Mesothelial cell of epicardium (in vitro differentiated cells): ENCODE results near the gene TMEM239. TPM values are rescaled to one million over a fixed set of nuclear protein-coding genes. Genes with fewer than 3 reads are reported as not detected.

Experiments used
- DNase-seq, 2 experiments: peaks; one replicate each; pipeline ENCODE4 v3.0.0; 2021; ENCODE audit warnings: low spot score in 2 of 2; ENCODE audit not compliant: unreplicated experiment in 2 of 2
- H3K27ac Mint-ChIP-seq: 2 replicates; pipeline ENCODE4 v1.8.0; 2021; ENCODE audit warnings: mixed read lengths
- H3K27me3 Mint-ChIP-seq: 2 replicates; pipeline ENCODE4 v1.8.0; 2021; ENCODE audit warnings: low read depth, mixed read lengths
- H3K36me3 Mint-ChIP-seq: 2 replicates; pipeline ENCODE4 v1.8.0; 2021; ENCODE audit warnings: mixed read lengths
- H3K4me1 Mint-ChIP-seq: 2 replicates; pipeline ENCODE4 v1.8.0; 2021; ENCODE audit warnings: mixed read lengths
- H3K4me3 Mint-ChIP-seq: 2 replicates; pipeline ENCODE4 v1.8.0; 2021; ENCODE audit warnings: mild to moderate bottlenecking, moderate library complexity, mixed read lengths
- H3K9me3 Mint-ChIP-seq: 2 replicates; pipeline ENCODE4 v1.8.0; 2021; ENCODE audit warnings: mixed read lengths
- total RNA-seq: library from RNA; stranded (reverse); gene quantifications from 3 replicates; pipeline ENCODE4 v1.2.1, GENCODE V29; 2021
- TF ChIP-seq, protein P1 (sequence below): fragments of 200-600 bp; sonication (generic); IDR thresholded peaks from one replicate; pipeline ENCODE4 v1.5.0; 2021; ENCODE audit warnings: antibody characterized with exemption; ENCODE audit not compliant: unreplicated experiment

The TMEM239 gene
- total RNA-seq, 1 donor from 2014 or later: not detected

DNA sequence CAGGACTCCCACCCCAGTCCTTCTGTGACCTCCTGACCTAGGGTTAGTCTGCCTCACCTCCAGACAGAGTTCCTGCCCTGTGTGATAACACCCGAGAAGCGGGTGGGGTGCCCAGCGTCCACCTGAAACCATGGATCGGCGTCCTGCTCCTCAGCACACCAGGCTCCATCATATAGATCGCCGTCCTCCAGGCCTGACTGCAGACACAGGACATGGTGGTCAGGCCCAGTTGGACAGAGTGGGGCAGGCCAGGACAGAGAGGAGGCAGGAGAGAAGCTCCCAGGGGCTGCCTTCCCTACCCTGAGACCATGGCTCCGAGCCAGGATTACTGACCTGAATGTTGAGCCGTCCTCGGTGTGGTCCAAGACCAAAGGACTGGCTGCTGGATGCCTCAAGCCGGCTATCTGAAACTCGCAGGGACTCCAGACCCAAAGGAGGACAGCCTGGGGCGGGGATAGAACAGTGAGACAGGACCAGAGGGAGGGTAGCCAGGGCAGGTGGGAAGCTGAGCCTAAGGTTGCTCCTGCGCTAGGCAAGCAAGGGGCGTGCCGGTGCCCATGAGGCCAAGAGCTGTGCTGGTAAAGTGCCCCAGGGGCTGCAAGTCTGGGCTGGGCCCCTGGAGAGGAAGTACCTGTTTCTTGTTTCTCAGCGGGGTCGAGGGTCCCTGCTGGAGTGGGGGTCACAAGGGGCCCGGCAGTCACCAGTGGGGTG lies 17.9 kb upstream of the TMEM239 start:
- H3K27ac Mint-ChIP-seq: no peak overlapping the region
- no peaks in the 10 kb centered on the region for H3K9me3 Mint-ChIP-seq
- no peak overlapping the region for H3K4me3 Mint-ChIP-seq
- no peak for DNase-seq
- peaks cover 15% of the 10 kb centered on the region for H3K36me3 Mint-ChIP-seq
- TF ChIP-seq, protein P1, sequence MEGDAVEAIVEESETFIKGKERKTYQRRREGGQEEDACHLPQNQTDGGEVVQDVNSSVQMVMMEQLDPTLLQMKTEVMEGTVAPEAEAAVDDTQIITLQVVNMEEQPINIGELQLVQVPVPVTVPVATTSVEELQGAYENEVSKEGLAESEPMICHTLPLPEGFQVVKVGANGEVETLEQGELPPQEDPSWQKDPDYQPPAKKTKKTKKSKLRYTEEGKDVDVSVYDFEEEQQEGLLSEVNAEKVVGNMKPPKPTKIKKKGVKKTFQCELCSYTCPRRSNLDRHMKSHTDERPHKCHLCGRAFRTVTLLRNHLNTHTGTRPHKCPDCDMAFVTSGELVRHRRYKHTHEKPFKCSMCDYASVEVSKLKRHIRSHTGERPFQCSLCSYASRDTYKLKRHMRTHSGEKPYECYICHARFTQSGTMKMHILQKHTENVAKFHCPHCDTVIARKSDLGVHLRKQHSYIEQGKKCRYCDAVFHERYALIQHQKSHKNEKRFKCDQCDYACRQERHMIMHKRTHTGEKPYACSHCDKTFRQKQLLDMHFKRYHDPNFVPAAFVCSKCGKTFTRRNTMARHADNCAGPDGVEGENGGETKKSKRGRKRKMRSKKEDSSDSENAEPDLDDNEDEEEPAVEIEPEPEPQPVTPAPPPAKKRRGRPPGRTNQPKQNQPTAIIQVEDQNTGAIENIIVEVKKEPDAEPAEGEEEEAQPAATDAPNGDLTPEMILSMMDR: no peak
- peaks cover 25% of the 10 kb centered on the region for H3K4me1 Mint-ChIP-seq
- H3K27me3 Mint-ChIP-seq: peaks cover 31% of the 10 kb centered on the region

DNA sequence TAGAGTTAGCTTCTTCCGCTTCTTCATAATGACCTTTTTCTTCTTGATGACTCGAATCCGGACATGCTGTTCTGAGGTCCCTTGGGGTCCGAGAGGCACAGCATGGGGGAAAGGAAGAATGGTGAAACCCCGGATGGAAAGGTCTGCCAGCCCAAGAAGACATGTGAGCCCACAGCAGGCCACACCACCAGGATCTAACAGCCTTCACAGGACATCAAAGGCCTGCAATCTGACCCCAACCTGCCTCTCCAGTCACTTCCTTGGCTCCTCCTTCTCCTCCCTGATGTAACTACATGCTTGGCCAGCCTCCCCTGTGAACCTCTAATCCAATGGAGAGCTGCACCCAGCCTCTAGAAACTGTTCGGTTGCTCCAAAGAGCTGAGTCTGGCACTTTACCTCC lies 17.4 kb upstream of the TMEM239 start:
- no peak for DNase-seq
- H3K27ac Mint-ChIP-seq: peak overlapping the region; percentile 84

DNA sequence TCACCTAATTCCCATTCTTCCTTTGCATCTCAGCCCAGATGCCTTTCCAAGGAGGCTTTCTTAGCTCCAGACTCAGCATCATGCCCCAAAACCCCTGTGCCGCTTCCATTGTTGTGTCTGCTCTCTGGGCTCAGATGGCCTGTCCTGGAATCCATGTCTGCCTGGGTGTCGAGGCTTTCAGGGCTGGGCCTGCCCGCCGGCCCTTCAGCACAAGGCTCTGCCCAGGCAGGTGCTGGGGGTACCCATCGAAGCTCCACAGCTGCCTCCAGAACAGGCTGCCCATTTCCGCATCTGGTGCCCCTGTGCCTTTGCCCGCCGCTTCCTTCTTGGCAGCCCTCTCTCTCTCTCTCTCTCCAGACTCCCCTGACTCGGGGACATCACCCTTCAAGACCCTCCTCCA lies 16.9 kb upstream of the TMEM239 start:
- DNase-seq: no peak
- Mint-ChIP-seq H3K36me3 (peaks cover 15% of the 10 kb centered on the region), H3K27ac (peak overlapping the region; percentile 84), H3K4me1 (peaks cover 26% of the 10 kb centered on the region), H3K4me3 (peak overlapping the region; percentile 89), H3K9me3 (no peaks in the 10 kb centered on the region), H3K27me3 (peaks cover 41% of the 10 kb centered on the region)
- TF ChIP-seq, protein P1: no peak

More for the DNA sequence above, 17.4 kb upstream of the TMEM239 start:
- H3K36me3 Mint-ChIP-seq: peaks cover 15% of the 10 kb centered on the region
- H3K4me3 Mint-ChIP-seq: peak overlapping the region; percentile 89
- TF ChIP-seq, protein P1: no peak
- peaks cover 36% of the 10 kb centered on the region for H3K27me3 Mint-ChIP-seq
- peaks cover 25% of the 10 kb centered on the region for H3K4me1 Mint-ChIP-seq
- no peaks in the 10 kb centered on the region for H3K9me3 Mint-ChIP-seq

DNA sequence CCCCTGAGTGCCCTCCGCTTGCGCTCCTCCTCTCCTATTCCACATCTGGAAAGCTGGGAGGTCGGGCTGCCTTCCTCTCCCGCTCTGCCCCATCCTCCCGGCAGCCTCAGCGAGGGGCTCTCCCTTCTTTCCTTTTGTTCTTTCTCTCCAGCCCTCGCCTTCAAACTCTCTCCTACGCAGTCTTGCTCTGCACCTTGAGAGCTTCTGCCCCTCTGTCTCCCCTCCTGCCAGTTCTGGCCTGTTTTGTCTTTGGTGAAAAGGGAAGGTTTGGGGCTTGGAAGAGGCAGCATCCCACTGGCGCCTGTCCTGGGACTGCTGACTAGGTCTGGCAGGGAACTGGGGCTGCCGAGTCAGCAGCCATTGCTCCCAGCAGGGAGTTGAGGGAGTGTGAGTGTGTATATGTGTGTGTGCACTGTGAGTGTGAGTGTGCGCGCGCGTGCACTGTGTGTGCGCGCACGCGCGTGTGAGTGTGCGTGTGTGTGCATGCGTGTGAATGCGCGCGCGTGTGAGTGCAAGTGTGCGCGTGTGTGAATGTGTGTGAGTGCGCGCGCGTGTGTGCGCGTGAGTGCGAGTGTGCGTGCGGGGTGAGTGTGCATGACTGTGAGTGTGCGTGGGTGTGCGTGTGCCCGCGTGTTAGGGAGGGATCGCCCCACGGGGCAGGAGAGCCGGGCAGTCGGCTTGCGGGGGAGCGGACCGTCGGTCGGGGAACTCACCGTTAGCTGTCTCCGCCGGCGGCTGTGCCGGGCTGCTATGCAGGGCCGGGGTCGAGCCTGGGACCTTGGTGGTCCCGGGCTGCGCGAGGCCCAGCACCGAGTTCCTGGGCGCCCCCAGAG lies 16.3 kb upstream of the TMEM239 start:
- TF ChIP-seq, protein P1: no peak
- H3K4me1 Mint-ChIP-seq: peaks cover 29% of the 10 kb centered on the region
- DNase-seq: no peak

DNA sequence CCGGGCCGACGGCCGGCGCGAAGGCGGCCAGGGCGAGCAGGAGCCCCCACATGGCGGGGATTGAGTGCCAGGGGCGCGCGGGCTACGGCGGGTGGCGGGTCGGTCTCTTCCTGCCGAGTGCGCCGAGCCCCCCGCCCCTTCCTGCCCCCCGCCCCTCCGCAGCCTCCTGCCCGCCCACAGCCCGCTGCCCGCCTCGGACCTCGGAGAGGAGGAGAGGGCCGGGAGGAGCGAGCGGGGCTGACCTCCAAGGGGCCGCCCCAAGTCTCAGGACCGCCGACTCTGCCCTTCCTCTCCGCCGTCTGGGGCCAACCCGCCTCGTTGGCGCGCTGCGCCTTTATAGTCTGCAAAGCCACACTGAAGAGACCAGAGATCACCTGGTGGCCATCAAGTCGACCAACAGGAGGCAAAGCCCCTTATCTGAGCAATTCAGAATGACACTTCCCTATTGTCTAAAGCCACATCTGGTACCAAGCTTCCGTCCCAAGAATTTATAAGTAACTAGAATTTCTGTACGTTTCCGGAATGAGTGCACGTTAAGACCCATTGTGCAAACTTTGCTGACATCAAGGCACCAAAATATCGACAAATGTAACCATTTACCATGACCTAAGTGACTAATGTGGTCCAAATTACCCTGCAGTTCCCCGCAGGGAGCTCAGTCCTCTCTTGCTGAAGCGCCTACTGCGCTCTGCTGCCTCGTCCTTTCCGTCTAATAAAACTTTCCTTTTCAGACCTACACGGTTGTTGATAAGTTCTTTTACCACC lies 15.5 kb upstream of the TMEM239 start, which contains the start of gene CPXM1:
Gene CPXM1 (minus strand): TSS at position 107 of the 765 bp plus-strand sequence. CDS start 55 bp downstream, at position 52.
- Mint-ChIP-seq H3K4me1 (peaks cover 29% of the 10 kb centered on the region), H3K4me3 (peak within 1 kb of the TSS; percentile 89), H3K36me3 (peaks cover 11% of the 10 kb centered on the region), H3K9me3 (no peaks in the 10 kb centered on the region), H3K27me3 (peaks cover 53% of the 10 kb centered on the region), H3K27ac (peak within 1 kb of the TSS; percentile 84)
- DNase-seq: no peak
- TF ChIP-seq, protein P1: no peak

More for the DNA sequence above, 16.3 kb upstream of the TMEM239 start:
- H3K27me3 Mint-ChIP-seq: peaks cover 46% of the 10 kb centered on the region
- peak overlapping the region; percentile 89 for H3K4me3 Mint-ChIP-seq
- H3K36me3 Mint-ChIP-seq: peaks cover 15% of the 10 kb centered on the region
- no peaks in the 10 kb centered on the region for H3K9me3 Mint-ChIP-seq
- H3K27ac Mint-ChIP-seq: peak overlapping the region; percentile 84
